IMR-90 (cell line): ENCODE measurements around the gene SIN3B. TPM values are rescaled to one million over a fixed set of nuclear protein-coding genes. Genes with fewer than 3 reads are reported as not detected.
A peak's percentile ranks its signal among the peaks of the same experiment; 100 is the strongest.

ENCODE experiments used
- ATAC-seq: fragments of 200-7000 bp; cut with Tn5 transposase; 2 replicates; pipeline ENCODE4 v1.9.1; 2020; ENCODE audit warnings: low read depth, mild to moderate bottlenecking, moderate library complexity
- BruUV-seq: library from RNA; stranded (reverse); fragments of 400-500 nt; replicated peaks from 2 replicates; lab custom pipeline; 2021; lab: Mats Ljungman, UMichigan
- CTCF ChIA-PET: fragments of 300-600 bp; formaldehyde crosslinking; extraction: SDS; loops from one replicate; lab custom pipeline; 2021; ENCODE audit warnings: antibody characterized with exemption; lab: Yijun Ruan, JAX
- POLR2A ChIA-PET: fragments of 300-600 bp; sonication (Branson Sonifier 250); formaldehyde crosslinking; loops from one replicate; lab custom pipeline; 2022; ENCODE audit warnings: antibody characterized with exemption; ENCODE audit not compliant: unreplicated experiment; lab: Charles Lee
- DNase-seq: peaks from one replicate; pipeline ENCODE4 v3.0.0; 2013
- H2AFZ ChIP-seq: replicated peaks from 2 replicates; pipeline ENCODE3; 2013; ENCODE audit warnings: low read length, mild to moderate bottlenecking; ENCODE audit not compliant: poor library complexity
- H2AK5ac ChIP-seq: 2 replicates; pipeline ENCODE4 v1.6.1; 2013; ENCODE audit warnings: low read depth, low read length, inconsistent platforms
- H2AK9ac ChIP-seq: replicated peaks from 2 replicates; pipeline ENCODE3; 2013; ENCODE audit warnings: mild to moderate bottlenecking, low read depth, low read length, moderate library complexity; ENCODE audit not compliant: poor library complexity
- H2BK120ac ChIP-seq: 2 replicates; pipeline ENCODE4 v1.6.1; 2013; ENCODE audit warnings: low read depth, low read length, inconsistent platforms
- H2BK15ac ChIP-seq: 3 replicates; pipeline ENCODE4 v1.6.1; 2013; ENCODE audit warnings: low read depth, low read length, inconsistent platforms
- H2BK20ac ChIP-seq: 2 replicates; pipeline ENCODE4 v1.6.1; 2013; ENCODE audit warnings: low read depth, mild to moderate bottlenecking, inconsistent platforms, low read length, moderate library complexity
- H2BK5ac ChIP-seq: 2 replicates; pipeline ENCODE4 v1.6.1; 2013; ENCODE audit warnings: mild to moderate bottlenecking, low read depth, low read length, inconsistent platforms; ENCODE audit not compliant: poor library complexity, severe bottlenecking
- H3K14ac ChIP-seq: replicated peaks from 2 replicates; pipeline ENCODE4 v1.6.1; 2013; ENCODE audit warnings: low read depth, low read length, inconsistent platforms
- H3K18ac ChIP-seq: 2 replicates; pipeline ENCODE4 v1.6.1; 2013; ENCODE audit warnings: low read depth, low read length, control low read depth
- H3K23ac ChIP-seq: 2 replicates; pipeline ENCODE4 v1.6.1; 2013; ENCODE audit warnings: low read depth, low read length, inconsistent platforms
- H3K27ac ChIP-seq: 2 replicates; pipeline ENCODE4 v1.5.1; 2013; ENCODE audit warnings: mild to moderate bottlenecking, control low read depth, low read length; ENCODE audit not compliant: insufficient read depth
- H3K27me3 ChIP-seq: 2 replicates; pipeline ENCODE4 v1.6.1; 2013; ENCODE audit warnings: low read length; ENCODE audit not compliant: control insufficient read depth, insufficient read depth
- H3K36me3 ChIP-seq: 2 replicates; pipeline ENCODE4 v1.6.1; 2013; ENCODE audit warnings: low read length, mixed read lengths; ENCODE audit not compliant: control insufficient read depth, insufficient read depth
- H3K4ac ChIP-seq: 2 replicates; pipeline ENCODE4 v1.6.1; 2013; ENCODE audit warnings: low read depth, low read length, inconsistent platforms
- H3K4me1 ChIP-seq: 2 replicates; pipeline ENCODE4 v1.6.1; 2013; ENCODE audit warnings: low read length, mixed read lengths; ENCODE audit not compliant: control insufficient read depth, insufficient read depth
- H3K4me2 ChIP-seq: 2 replicates; pipeline ENCODE4 v1.6.1; 2013; ENCODE audit warnings: low read depth, mild to moderate bottlenecking, control low read depth, low read length, moderate library complexity
- H3K4me3 ChIP-seq: 2 replicates; pipeline ENCODE4 v1.5.1; 2013; ENCODE audit warnings: low read depth, mild to moderate bottlenecking, control low read depth, low read length, moderate library complexity; ENCODE audit not compliant: insufficient read depth
- H3K56ac ChIP-seq: 2 replicates; pipeline ENCODE4 v1.6.1; 2013; ENCODE audit warnings: low read length, inconsistent platforms; ENCODE audit not compliant: insufficient read depth; ENCODE audit errors: extremely low read depth
- H3K79me1 ChIP-seq, 2 experiments: 2 replicates each; pipeline ENCODE4 v1.6.1; 2013; ENCODE audit warnings: low read length in 2 of 2, inconsistent platforms in 1 of 2, low read depth in 1 of 2
- H3K9ac ChIP-seq: 2 replicates; pipeline ENCODE4 v1.6.1; 2013; ENCODE audit warnings: low read depth, low read length, control low read depth
- H3K9me1 ChIP-seq: 2 replicates; pipeline ENCODE4 v1.6.1; 2013; ENCODE audit warnings: low read length, inconsistent platforms; ENCODE audit not compliant: insufficient read depth
- H3K9me3 ChIP-seq: 2 replicates; pipeline ENCODE4 v1.6.1; 2013; ENCODE audit warnings: low read length; ENCODE audit not compliant: control insufficient read depth, insufficient read depth
- H4K20me1 ChIP-seq: 2 replicates; pipeline ENCODE4 v1.6.1; 2013; ENCODE audit warnings: low read length, inconsistent platforms; ENCODE audit not compliant: insufficient read depth
- H4K5ac ChIP-seq: 2 replicates; pipeline ENCODE4 v1.6.1; 2013; ENCODE audit warnings: mild to moderate bottlenecking, low read depth, low read length, control low read depth
- H4K8ac ChIP-seq, 2 experiments: 2 replicates each; pipeline ENCODE4 v1.6.1; 2013; ENCODE audit warnings: low read depth in 2 of 2, low read length in 2 of 2, control low read depth in 1 of 2, inconsistent platforms in 1 of 2
- H4K91ac ChIP-seq: 2 replicates; pipeline ENCODE4 v1.6.1; 2013; ENCODE audit warnings: low read depth, low read length, inconsistent platforms; ENCODE audit not compliant: insufficient read depth
- CEBPB ChIP-seq: IDR thresholded peaks from 2 replicates; pipeline ENCODE4 v1.6.1; 2012; ENCODE audit warnings: low read depth, low read length, improper control_type of control experiment
- MAFK ChIP-seq: IDR thresholded peaks from 2 replicates; pipeline ENCODE4 v1.6.1; 2012; ENCODE audit warnings: low read depth, low read length, improper control_type of control experiment
- WGBS, 2 experiments: methylation state at CpG; one replicate each; pipeline versions ENCODE4 v1.1.5 to v1.1.7; 2013; ENCODE audit warnings: missing lambda C conversion rate in 2 of 2; ENCODE audit not compliant: insufficient read length in 1 of 2; ENCODE audit errors: extremely low coverage in 2 of 2; 5-methylcytosine and 5-hydroxymethylcytosine counted together
- dilution Hi-C: fragments of 300-500 bp; cut with HindIII; formaldehyde crosslinking; loops from one replicate; pipeline ENCODE4 v1.14.3; 2018; ENCODE audit warnings: low sequenced_read_pairs; ENCODE audit not compliant: unreplicated experiment
- in situ Hi-C: fragments of 300-500 bp; cut with MboI; formaldehyde crosslinking; loops from 3 replicates; pipeline ENCODE4 v1.14.3; 2019; ENCODE audit warnings: low sequenced_read_pairs, inconsistent platforms, mixed read lengths
- intact Hi-C: fragments of 100-400 bp; cut with micrococcal nuclease; formaldehyde crosslinking; loops from 2 replicates; pipeline ENCODE4 v1.10.0; 2022
- polyA plus RNA-seq, 3 experiments: library from polyadenylated mRNA; depleted of rRNA; stranded (reverse); fragments of >200 nt; gene quantifications; 2 replicates each; pipeline ENCODE4 v1.2.3, GENCODE V29; 2012; ENCODE audit warnings: low replicate concordance in 1 of 3
- total RNA-seq: library from RNA; depleted of rRNA; stranded (reverse); fragments of >200 nt; gene quantifications from 2 replicates; pipeline ENCODE4 v1.2.3, GENCODE V29; 2012

Gene SIN3B
- total and polyA plus RNA-seq, 2 of the 4 experiments (the other 2 are of a cell fraction) = 7.9 to 40.0 TPM

DNA sequence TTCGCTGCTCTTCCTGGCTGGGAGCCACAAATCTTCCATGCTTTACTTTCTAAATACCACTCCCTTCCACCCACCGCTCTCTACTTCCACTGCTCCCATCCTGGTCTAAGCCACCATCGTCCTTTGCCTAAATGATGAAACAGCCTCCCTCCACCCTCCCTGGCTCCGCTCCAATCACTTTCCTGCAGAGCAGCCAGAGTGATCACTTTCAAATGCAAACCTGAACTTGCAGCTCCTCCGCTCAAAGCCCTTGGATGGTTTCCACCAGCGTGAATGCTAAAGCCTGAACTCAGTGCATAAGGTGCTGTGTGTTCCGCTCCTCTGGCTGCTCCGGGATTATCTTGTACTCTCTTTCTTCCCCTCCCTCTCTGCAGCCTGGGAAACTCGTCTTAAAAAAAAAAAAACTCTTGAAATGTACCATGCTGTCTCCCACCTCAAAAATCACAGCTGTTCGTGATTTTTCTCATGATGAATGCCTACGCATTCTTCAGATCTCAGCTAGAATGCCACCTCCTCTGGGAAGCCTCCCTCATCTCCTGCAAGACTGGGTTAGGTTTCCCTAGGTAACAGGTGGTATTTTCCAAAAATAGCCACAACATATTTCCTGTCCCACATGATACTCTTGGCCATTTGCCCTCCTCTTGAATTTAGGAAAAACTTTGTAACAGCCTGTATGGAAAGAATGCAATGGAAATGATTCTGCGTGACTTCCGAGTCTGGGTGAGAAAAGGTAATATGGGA is 3.7 kb upstream of the SIN3B start:
- dilution Hi-C loops = no loop called here
- peak; percentile 48; the same call in 1 of the 2 replicates for TF ChIP-seq CEBPB
- TF ChIP-seq MAFK = no peak

More for the DNA sequence above, 3.7 kb upstream of the SIN3B start:
- peak overlapping the region; percentile 83; the same call in 1 of the 2 replicates for H3K23ac ChIP-seq
- peak overlapping the region; percentile 4; the same call in 1 of the 3 replicates for H2BK15ac ChIP-seq
- intact Hi-C loops (no loop called here), in situ Hi-C loops (no loop called here)
- peaks cover 7% of the 10 kb centered on the region; the same call in 1 of the 2 replicates for H3K4me1 ChIP-seq
- DNase-seq = peak; percentile 63
- CTCF ChIA-PET = interaction anchor here (0.6 to 1.0 kb wide), 2 partner anchors 44 to 90 kb away, joined by 3 to 5 read pairs; no protein-coding TSS in a partner anchor
- 5% methylated on average over 7 of the region's 13 CpGs; no CpG with 5 or more reads in 1 of the 2 experiments for WGBS, 2 experiments
- H3K56ac ChIP-seq = 0 out of 2 replicates have a peak overlapping the region, but pooled peaks have one; percentile 39
- H3K9me3 ChIP-seq = no peaks in the 10 kb centered on the region
- H4K20me1 ChIP-seq = no peaks in the 10 kb centered on the region
- ATAC-seq = peak; percentile 55
- H3K4me2 ChIP-seq = peak overlapping the region; percentile 79
- peak overlapping the region; percentile 86 for H2BK20ac ChIP-seq
- H3K4me3 ChIP-seq = peak overlapping the region; percentile 40
- H4K91ac ChIP-seq = peak overlapping the region; percentile 22
- POLR2A ChIA-PET = no interaction called here
- peak overlapping the region; percentile 30 for H3K27ac ChIP-seq
- H2AFZ ChIP-seq = peak overlapping the region; percentile 95
- peak overlapping the region; percentile 20; the same call in 1 of the 2 replicates for H2AK5ac ChIP-seq
- H3K4ac ChIP-seq = peak overlapping the region; percentile 7
- H2BK5ac ChIP-seq = peak overlapping the region; percentile 34
- H3K9me1 ChIP-seq = peaks cover 12% of the 10 kb centered on the region; the same call in 1 of the 2 replicates
- H3K18ac ChIP-seq = peak overlapping the region; percentile 42; the same call in 1 of the 2 replicates
- H4K5ac ChIP-seq = no peak overlapping the region; the same call in 1 of the 2 replicates
- BruUV-seq = no TSS peak
- peak overlapping the region; percentile 53 for H2AK9ac ChIP-seq
- H4K8ac ChIP-seq = peak overlapping the region; percentile 10 to 86; a peak in 3 of 4 replicates
- H3K9ac ChIP-seq = peak overlapping the region; percentile 34
- H3K27me3 ChIP-seq = no peaks in the 10 kb centered on the region
- peaks cover 6 to 11% of the 10 kb centered on the region in 2 experiments; a peak in 3 of 4 replicates for H3K79me1 ChIP-seq
- H3K14ac ChIP-seq = peak overlapping the region; percentile 59; the same call in 1 of the 2 replicates
- peak overlapping the region; percentile 13 for H2BK120ac ChIP-seq
- no peaks in the 10 kb centered on the region for H3K36me3 ChIP-seq
